GM21515 (cell line): Measurements from ENCODE around the gene FITM2.
"Not testable (repeated sequence)": the region's sequence is repeated elsewhere in the genome, so short reads cannot be mapped to it uniquely, and the experiment has no call there.

Source experiments
- ATAC-seq: cut with Tn5 transposase; IDR thresholded peaks from one replicate; pipeline ENCODE4 v1.9.1; 2021; ENCODE audit not compliant: unreplicated experiment

Gene FITM2

GRCh38 chr20:44334306-44334705, 23.3 kb upstream of the FITM2 start:
- ATAC-seq = no peak

- ATAC-seq = no peak
These were observed 20.2 kb upstream of the FITM2 start for GRCh38 chr20:44331201-44331600.

DNA sequence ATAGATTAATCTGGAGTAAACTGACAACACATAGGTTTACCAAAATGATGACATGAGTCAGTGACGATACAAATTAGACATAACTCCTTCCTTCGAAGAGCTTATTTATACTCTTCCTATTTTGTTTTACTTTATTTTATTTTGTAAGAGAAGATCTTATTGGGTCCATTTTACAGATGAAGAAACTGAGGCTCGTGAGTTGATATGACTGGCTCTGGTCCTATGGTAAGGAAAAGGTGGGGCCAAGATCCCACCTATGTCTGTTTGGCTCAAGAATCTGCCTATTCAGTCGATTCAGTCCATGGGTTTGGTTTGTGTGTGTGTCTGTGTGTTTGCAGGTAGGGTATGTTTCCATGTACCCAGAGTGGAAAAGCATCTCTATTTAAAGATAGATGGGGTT, 17.4 kb upstream of the FITM2 start:
- no peak for ATAC-seq

DNA sequence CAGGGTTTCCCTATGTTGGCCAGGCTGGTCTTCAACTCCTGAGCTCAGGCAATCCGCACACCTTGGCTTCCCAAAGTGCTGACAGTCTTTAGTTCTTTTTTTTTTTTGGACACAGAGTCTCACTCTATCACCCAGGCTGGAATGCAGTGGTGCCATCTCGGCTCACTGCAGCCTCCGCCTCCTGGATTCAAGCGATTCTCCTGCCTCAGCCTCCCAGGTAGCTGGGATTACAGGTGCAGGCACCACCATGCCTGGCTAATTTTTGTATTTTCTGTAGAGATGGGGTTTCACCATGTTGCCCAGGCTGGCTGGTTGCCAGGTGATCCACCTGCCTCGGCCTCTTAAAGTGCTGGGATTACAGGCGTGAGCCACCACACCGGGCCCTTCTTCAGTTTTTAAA, 16.7 kb upstream of the FITM2 start:
- not testable (repeated sequence) for ATAC-seq

GRCh38 chr20:44326391-44327159, 15.6 kb upstream of the FITM2 start:
- ATAC-seq = no peak

- no peak for ATAC-seq
These were observed 13.3 kb upstream of the FITM2 start for GRCh38 chr20:44324343-44324742.

DNA sequence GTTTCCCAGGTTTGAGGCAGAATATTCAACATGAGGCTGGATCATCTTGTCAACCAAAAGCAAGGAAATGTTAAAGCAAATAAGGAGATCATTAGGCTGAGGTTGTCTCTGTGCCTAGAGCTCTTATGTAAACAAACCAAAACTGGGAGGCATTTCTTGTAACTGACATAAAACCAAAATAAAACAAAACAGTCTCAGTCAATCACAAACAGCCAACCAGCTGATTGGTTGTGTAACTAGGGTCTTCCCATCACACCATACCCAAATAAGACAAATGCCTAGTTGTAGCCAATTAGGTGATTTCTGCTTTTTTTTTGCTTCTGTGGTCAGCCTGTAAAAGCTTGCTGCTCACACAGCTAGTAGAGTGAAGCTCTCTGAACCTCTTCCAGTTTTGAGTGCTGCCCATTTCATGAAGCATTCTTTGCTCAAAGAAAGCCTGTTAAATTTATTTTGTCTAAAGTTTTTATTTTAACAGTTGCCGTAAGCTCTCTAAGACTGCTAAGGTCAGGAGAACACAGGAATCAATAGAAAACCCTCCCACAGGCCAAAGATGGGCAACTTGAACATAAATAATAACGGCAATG, 8.9 kb upstream of the FITM2 start:
- ATAC-seq = no peak

GRCh38 chr20:44314870-44315269, 3.9 kb upstream of the FITM2 start:
- no peak for ATAC-seq

GRCh38 chr20:44309763-44310663, 989 bp downstream of the FITM2 start:
- no peak for ATAC-seq

DNA sequence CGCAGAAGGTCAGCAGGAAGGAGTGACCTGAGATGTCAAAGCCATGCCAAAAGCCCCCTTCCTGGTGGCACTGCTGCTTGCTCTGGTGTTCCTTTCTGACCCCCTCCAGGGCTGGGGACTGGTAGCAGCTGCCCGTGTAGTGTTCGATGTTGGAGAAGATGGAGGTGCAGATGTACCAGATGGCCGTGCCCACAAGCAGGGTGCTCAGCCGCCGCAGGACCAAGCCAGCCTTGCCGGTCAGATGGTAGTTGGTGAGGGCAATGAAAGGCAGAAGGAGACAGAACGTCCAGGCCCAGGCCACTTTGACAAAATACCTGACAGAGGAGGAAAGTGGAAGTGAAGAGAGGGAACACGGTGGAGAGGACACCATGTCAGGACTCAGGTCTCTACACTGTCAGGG, 4.1 kb downstream of the FITM2 start:
- no peak for ATAC-seq

DNA sequence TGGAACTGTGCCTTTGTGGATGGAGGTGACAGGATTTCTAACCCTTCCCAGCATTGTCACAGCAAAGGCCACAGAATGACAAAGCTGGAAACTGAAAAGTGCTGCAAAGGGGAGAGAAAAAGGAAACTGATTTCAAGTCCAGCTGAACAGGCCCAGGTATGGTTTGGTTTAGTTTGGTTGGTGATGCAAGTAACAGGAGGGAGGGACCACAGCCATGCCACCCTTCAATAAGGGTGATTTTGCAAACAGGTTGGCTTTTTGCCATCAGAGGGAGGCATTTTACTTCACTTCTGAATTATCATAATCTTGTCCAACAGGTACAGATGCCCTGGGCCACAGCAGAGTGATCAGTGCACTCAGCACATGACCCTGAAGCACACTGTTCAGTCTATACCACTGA, 6.6 kb downstream of the FITM2 start:
- no peak for ATAC-seq

DNA sequence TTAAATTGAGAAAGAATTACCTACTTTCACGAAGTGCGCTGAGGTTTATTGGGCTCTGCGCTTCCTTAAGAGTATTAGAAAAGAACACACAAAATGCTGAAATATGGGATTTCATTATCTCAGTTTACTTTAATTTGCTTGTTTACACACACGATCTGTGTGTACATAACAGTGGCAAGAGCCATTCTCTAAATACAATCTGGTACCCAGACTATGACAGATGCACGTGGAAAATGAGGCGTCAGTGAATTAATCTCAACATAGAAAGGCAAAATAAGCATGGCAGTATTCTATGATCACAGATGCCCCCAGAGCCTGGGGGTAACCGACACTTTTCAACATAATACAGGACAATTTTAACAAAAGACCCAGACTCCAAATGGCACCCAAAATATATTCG, 8.3 kb downstream of the FITM2 start:
- ATAC-seq = no peak

DNA sequence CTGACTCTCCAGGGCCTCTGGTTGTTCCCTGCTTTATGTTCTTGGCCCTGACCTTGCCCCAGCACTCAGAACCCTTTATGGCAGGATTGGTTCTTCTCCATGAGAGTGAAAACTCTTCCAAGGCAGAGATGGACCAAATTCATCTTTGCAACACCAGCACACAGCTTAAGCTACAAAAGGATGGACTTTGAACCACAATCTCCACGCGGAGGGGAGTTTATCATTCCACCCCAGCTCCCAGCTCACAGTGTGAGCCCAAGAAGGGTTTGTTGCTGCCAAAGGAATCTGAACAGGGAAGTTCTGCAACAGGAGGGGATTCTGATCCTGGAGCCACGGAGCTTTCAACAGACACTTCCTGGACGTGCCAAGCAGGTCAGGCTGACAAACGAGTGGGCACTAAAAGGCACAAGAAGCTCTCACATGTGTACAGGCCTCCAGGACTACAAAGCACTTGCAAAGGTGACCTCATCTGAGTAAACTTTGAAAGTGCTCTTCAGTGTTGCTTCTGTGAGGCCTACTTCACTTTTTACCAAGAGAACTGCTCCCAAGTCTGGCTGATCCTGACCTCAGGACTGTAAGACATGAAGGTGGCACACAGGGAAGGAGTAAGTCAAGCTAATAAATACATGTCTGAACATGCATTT, 8.9 kb downstream of the FITM2 start:
- no peak for ATAC-seq

GRCh38 chr20:44301285-44301684, 9.7 kb downstream of the FITM2 start:
- no peak for ATAC-seq

- not testable (repeated sequence) for ATAC-seq
These were observed 11.9 kb downstream of the FITM2 start for GRCh38 chr20:44299011-44299535.

- ATAC-seq = no peak
These were observed 13.3 kb downstream of the FITM2 start for GRCh38 chr20:44297721-44298120.

DNA sequence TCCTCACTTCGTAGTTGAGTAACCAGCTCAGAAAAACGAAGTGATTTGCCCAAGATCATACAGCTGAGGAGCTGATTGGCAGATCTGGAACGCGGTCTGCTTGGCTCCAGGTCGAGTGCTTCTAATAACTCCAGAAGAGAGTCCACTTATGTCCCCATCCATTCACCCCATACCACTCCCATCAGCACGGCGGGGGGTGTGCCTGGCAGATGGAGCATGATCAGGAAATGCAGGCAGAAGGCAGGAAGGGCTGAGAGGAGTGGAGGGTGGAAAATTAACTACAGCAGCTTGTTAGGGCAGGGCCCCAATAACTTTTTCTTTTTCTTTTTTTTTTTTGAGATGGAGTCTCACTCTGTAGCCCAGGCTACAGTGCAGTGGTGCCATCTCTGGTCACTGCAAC, 15.0 kb downstream of the FITM2 start:
- ATAC-seq = no peak

DNA sequence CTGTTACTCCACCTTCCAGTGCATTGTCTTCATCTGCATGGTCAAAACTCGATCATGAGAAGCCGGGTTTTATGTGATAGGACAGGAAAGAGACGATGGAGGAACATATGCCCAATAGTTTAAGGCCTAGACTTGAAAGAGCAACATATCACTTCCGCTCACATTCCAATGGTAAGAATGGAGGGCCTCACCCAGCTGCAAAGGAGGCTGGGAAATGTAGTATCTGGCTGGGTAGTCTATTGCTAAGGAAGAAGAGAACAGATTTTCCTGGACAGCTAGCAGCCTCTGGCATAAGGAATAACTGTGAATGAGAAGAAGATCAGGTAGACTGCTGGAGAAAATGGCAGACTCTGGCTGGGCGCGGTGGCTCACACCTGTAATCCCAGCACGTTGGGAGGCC, 19.2 kb downstream of the FITM2 start:
- ATAC-seq = no peak

DNA sequence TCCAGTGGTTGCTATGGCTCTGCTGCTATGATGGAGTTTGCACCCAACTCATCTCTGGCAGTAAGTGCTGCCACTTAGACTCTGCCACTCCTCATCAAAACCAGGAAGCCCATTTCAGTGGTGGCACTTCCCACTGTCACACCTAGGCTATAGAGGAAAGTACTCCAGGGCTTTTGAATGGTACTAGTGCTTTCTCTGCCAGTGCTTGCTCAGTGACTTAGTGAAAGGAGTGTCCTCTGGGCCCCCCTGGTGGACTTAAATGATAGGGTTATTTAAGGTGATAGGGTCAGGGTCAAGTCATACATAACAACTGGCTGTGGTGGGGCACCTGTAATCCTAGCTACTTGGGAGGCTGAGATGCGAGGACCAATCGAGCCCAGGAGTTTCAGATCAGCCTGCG, 22.8 kb downstream of the FITM2 start:
- ATAC-seq = no peak

DNA sequence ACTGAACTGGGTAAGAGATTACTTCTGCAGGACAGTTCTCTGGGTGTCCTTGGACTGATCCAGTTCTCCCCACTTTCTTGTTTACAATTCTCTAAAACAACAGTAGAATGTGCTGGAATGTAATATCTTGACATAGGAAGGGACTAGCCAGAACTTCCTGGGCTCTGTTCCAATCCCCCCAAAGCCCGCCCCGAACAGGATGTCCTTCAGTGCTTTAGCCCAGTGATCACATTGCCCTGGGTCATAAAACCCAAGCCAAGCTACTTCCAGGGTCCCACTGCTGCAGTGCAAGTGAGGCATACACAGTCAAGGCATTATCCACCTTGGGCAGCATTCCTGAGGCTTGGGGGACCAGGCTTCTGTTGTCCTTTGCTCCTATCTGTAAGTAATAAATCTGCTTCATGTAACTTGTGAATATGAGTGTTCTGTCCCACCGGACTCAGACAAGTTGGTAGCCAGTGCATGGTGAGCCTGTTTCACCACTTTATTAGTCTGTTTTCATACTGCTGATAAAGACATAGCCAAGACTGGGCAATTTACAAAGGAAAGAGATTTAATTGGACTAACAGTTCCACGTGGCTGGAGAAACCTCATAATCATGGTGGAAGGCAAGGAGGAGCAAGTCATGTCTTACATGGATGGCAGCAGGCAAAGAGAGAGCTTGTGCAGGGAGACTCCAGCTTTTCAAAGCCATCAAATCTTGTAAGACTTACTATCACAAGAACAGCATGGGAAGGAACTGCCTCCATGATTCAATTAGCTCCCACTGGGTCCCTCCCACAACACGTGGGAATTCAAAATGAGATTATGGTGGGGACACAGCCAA, 23.5 kb downstream of the FITM2 start:
- ATAC-seq = no peak
